Camera-type eye (tissue), 1 donor: ENCODE results near the gene OR5F1. TPM values are rescaled to one million over a fixed set of nuclear protein-coding genes. Genes with fewer than 3 reads are reported as not detected.

Source experiments
- total RNA-seq: library from RNA; depleted of rRNA; stranded (reverse); fragments of >200 nt; gene quantifications from one replicate; pipeline ENCODE4 v1.2.3, GENCODE V29; 2014

Gene OR5F1
- not detected for total RNA-seq

GRCh38 chr11:55994525-55994924, at the start of gene OR5F1:
TSS of gene OR5F1 (minus strand) at chr11:55994625. CDS start at chr11:55994625, 0 bp downstream.

DNA sequence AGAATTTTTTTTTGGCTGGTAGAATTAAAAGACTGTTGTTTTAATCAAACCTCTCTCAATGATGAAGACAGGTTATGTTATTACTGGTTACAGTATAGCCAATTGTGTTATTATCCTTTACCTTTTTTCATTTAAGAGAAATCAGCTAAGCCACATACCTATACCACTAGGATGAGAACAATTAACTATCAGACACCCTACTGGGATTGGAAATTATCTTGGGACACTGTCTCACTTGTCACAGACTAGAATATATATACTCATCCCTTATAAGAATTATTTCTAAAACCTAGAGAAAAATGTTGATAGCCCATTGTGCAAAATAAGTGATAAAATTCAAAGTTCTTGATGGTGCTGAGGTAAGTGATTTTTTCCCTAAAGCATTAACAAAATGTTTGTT, 32.9 kb upstream of the OR5F1 start, which contains the start of gene OR5AS1:
TSS of gene OR5AS1 (plus strand) at position 301 of the 400 bp plus-strand sequence. CDS start 2,765 bp downstream, outside the sequence.

DNA sequence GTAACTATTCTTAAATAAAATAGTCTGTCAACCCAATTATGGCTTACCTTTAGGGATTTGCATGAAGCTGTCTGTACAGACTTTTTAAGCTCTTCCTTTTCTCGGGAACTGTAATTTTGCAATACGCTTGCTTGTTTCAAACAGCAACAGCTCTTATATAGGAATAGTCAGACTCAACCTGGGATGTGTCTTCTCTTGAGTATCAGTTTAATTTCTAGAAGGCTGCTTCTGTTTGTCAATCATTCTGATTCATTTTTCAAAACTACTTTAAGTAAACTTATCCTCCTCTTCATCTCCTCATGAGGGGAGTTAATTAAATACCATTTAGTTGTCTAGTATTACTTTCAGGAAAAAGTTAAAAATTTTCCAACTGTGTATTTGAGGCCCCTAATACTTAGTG, 24.6 kb downstream of the OR5F1 start, which contains the start of gene OR10AG1:
TSS of gene OR10AG1 (minus strand) at position 101 of the 400 bp plus-strand sequence. CDS start at position 63, 38 bp downstream.

Other genes with a start within 250 kb of the OR5F1 start
- not detected for gene OR5D13, start 221.2 kb downstream of the OR5F1 start, total RNA-seq
- not detected for gene OR5D14, start 199.1 kb downstream of the OR5F1 start, total RNA-seq
- gene OR5L1, start 183.3 kb downstream of the OR5F1 start, total RNA-seq = not detected
- not detected for gene OR5D18, start 175.0 kb downstream of the OR5F1 start, total RNA-seq
- gene OR5L2, start 167.4 kb downstream of the OR5F1 start, total RNA-seq = not detected
- gene OR5D16, start 155.9 kb downstream of the OR5F1 start, total RNA-seq = not detected
- gene TRIM51, start 111.3 kb downstream of the OR5F1 start, total RNA-seq = not detected
- not detected for gene OR5W2, start 80.0 kb downstream of the OR5F1 start, total RNA-seq
- not detected for gene OR5I1, start 58.2 kb downstream of the OR5F1 start, total RNA-seq
- not detected for gene OR10AG1, start 24.7 kb downstream of the OR5F1 start, total RNA-seq
- not detected for gene OR5AS1, start 33.0 kb upstream of the OR5F1 start, total RNA-seq
- gene OR8I2, start 98.7 kb upstream of the OR5F1 start, total RNA-seq = not detected
- gene OR8H2, start 109.1 kb upstream of the OR5F1 start, total RNA-seq = not detected
- not detected for gene OR8H3, start 127.7 kb upstream of the OR5F1 start, total RNA-seq
- not detected for gene OR8J3, start 145.6 kb upstream of the OR5F1 start, total RNA-seq
- gene OR8K5, start 165.7 kb upstream of the OR5F1 start, total RNA-seq = not detected
- not detected for gene OR5J2, start 182.0 kb upstream of the OR5F1 start, total RNA-seq
- gene OR5T2, start 239.6 kb upstream of the OR5F1 start, total RNA-seq = not detected